Stimulated activated CD4-positive, alpha-beta T cell treated with anti-CD3 and anti-CD28 coated beads, Interleukin-15, amount 100 ng/mL, for 24 hours (primary cell): ENCODE measurements around the gene KPNA5.
A peak's percentile ranks its signal among the peaks of the same experiment; 100 is the strongest.
"Not testable (repeated sequence)": the region's sequence is repeated elsewhere in the genome, so short reads cannot be mapped to it uniquely, and the experiment has no call there.

Source experiments
- DNase-seq: peaks from one replicate; pipeline ENCODE4 v3.0.0-alpha.2; 2020

The KPNA5 gene

DNA sequence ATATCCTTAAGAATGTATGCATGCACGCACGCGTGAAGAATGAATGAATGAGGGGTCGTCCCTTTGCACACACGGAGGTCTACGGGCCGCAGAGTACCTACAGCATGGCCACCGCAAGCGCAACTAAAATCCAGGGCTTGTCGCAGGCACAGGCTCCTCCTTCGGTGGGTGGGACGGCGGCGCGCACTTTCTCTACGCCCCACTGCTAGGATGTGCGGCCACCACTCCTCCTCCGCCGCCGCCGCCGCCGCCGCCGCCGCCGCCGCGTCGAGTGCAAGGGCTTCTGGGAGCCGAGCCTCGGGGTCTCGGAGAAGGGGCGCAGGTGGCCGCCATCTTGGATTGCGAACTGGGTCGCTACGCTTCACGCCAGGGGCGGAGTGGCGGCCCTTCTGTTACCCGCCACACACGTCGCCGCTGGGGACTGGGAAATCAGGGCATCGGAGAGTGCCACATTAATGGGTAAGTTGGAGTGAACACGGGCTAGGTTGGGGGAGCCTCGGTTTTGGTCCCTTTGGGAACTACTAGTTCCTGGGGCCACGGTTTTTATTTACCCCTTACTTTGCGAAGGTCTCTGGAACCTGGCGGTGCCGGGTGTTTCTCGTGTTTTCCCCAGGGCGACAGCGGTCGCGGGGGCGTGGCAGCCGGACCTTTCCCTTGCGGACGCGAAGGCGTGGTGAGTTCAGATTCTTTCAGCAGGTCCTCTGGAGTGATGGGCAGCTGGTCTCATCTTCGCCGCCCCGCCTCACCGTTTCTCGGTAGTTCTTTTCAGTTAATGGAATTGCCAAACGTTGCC lies at the start of gene KPNA5:
Gene KPNA5, plus strand, starts transcription at position 332 of the 793 bp plus-strand sequence. Its CDS starts 124 bp downstream, at position 456.
- DNase-seq = peak; percentile 94

DNA sequence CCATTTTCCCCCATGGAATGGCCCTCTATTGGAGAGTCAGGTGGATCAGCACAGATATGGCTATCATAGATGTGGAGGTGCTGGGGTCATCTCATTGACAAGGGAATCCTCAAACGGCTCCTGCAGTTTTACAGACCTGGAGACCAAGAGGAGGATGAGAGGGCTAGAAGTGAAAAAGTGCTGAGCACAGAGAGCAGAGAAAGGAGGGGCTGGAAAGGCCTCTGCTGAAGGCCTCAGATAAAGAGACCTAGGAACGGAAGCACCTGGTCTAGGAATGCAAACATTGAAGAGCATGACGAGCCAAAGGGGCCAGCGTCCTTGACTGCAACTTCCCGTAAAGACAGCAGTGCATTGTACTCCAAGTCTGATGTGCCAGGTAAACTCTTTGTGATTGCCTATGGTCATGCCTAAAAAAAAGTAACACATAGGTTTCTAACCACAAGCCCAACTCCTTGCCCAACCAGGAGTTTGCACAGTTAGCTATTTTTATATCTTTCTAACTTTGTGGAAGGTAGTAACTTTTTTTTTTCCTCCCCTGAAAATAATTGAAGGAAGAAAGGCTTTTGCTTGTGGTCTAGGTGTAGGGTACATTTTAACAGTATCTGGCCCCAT lies 49.5 kb upstream of the KPNA5 start:
- no peak for DNase-seq

DNA sequence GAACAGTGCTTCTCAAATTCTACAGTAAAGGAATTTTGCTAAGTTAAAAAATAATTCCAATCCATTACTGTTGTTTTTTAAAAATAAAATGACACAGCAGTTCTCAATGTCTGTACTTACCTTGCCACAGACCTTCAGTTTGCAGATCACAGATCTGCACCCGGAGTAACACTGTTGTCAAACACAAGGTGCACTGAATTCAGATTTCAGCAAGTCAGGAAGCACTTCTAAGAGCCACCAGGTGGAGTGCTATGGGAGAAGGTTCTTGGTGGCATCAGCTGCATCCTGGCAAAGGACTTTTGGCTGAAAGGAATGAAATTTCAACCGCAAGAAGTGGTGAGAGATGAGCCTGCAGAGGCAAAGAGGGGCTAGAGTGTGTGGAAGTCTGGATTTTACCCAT lies 47.3 kb upstream of the KPNA5 start:
- no peak for DNase-seq

DNA sequence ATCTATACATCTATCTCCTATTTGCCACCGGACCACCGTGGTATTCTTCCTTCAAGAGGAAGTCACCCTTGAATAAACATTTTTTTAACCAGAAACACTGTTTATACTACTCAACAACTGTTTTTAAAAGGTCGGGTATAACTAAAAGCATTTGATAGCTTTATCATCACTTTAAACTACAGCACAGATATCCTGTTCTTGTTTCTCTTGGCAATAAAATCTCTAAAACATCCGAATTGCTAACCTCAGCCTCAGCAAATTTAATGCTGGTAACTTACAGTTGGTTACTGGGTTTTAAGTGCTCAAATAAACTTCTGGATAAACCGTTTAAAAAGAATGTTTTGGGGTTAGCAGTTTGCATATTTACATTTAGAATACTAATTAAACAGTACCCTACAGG lies 32.9 kb upstream of the KPNA5 start:
- no peak for DNase-seq

DNA sequence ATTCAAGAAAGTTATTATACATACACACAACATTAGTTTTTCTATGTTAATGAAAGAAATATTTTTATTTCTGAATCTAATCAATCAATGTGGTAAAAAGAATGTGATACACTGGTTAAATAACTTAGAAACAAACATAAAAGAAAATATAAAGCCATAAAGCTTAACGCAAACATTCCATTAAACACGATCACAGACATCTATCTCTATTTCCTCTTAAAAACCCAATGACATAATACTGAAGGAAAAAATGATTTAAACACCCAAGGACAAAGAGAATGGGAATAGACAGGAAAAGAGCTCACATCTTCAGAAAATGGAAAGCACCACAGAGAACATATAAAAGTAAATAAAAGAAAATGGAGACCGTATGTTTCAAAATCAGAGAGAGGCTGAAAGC lies 31.9 kb upstream of the KPNA5 start:
- DNase-seq = no peak

DNA sequence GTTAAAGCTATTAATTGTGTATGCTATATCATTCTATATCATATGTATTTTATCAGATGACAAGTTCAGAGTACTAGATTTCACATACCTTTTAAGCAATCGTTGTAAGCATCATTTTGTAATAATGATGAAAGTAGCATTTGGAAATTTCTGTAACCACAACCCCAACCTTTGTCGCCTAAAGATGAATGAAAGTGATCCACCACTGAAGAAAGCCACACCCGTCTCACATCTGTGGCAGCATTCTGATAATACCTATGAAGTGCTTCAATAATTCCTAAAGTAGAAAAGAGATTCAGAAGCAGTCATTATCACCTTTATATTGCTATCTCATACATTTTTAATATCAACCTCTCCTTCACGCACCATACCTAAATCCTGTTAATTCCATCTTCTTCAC lies 29.1 kb upstream of the KPNA5 start:
- no peak for DNase-seq

DNA sequence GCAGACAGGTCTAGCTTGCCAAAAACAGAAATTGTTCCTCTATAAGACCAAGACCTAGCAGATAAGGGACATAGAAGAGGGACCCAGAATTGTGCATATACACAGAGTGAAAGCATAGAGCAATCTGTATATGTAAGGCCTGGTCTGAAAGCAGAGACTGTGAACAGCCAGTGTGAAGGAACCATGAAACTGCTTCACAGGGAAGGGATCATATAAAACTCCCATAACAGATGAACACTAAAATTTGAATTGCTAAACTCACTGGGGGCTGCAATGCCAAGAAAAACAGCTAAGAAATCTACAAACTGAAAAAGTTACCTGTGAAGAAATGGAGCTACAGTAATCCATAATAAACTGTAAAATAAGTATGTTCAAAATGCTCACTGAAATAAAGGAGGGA lies 19.4 kb upstream of the KPNA5 start:
- no peak for DNase-seq

DNA sequence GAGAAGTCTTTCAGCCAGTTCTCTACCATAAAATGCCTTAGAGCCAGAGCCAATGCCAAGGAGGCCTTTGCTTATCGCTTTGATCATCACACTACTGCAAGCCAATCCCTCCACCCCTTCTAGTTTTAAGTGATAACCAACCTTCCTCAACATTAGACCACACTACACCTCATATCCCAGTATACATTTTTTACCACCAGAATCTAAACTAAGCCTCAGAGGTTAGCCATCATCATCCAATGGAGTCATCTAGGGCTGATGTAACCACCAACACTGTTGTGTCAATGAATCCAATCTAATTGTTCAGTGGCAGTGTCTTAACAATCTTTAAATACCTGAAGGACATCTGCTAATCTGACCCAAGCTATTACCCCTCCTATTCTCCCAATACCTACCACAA lies 18.8 kb upstream of the KPNA5 start:
- DNase-seq = no peak

DNA sequence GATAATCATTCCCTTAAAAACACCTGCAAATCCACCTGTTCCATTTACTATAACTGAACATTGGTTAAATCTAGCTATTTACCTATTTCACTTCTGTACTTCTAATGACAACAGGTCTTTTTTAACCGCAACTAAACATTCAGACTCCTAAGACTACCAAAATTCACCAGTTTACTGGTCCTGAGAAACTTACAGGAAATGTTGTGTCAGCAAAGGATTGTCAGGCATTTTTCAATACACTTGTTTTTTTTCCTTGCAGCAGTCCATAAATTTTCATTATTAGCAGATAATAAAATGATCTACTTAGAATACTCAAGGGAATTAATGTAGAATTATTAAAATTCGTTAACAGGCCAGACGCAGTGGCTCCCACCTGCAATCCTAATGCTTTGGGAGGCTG lies 17.7 kb upstream of the KPNA5 start:
- no peak for DNase-seq

DNA sequence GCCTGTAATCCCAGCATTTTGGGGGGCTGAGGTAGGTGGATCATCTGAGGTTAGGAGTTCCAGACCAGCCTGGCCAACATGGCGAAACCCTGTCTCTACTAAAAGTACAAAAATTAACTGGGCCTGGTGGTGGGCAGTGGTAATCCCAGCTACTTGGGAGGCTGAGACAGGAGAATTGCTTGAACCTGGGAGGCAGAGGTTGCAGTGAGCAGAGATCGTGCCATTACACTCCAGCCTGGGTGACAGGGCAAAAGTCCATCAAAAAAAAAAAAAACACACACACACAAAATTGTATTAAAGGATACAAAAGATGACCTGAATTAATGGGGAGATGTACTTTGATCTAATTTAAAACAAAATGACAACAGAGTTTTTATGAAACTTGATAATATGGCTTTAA lies 16.8 kb upstream of the KPNA5 start:
- DNase-seq = not testable (repeated sequence)

DNA sequence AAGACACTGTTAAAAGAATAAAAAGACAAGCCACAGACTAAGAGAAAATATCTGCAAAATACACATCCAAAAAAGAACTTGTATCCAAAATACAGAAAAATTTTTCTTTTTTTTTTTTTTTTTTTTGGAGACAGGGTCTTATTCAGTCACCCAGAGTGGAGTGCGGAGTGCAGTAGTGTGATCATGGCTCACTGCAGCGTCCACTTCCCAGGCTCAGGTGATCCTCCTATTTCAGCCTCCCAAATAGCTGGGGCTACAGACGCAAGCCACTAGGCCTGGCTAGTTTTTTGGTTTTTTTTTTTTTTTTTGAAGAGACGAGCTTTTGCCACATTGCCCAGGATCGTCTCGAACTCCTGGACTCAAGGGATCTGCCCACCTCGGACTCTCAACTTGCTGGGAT lies 15.5 kb upstream of the KPNA5 start:
- DNase-seq = no peak

DNA sequence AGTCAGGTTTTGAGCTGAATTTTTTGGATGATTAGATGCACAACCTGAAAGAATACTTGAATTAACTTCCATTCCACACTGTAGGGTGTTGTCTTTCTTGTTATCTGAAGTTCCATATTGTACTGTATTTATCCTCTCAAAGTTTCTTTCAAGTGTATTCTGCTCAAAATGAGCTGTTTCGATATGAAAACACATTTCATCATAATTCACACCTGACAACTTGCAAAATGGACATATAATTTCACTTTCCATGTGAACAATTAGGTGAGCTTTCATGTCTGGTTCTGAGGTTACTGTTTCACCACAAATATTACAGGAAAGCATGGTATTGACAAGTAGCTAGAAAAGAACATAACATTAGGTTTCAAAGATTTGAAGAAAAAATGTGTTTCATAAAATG lies 14.1 kb upstream of the KPNA5 start:
- no peak for DNase-seq

DNA sequence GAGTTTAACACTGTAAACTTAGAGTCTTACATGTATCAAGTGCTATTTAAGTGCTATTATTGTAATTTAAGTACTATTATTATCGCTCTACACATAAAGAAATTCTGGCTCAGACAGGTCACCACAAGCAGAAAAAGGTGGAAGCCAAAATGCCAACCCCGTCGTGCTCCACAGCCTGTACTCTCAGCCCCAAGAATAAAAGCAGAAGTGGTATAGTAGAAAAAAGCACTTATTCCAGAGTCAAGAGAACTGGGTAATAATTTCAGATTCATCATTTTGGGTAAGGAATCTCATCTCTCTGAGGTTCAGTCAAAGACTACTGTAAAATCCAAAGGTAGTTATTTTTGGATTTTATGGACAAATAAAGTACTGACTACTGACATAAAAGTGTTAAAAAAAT lies 13.4 kb upstream of the KPNA5 start:
- no peak for DNase-seq

DNA sequence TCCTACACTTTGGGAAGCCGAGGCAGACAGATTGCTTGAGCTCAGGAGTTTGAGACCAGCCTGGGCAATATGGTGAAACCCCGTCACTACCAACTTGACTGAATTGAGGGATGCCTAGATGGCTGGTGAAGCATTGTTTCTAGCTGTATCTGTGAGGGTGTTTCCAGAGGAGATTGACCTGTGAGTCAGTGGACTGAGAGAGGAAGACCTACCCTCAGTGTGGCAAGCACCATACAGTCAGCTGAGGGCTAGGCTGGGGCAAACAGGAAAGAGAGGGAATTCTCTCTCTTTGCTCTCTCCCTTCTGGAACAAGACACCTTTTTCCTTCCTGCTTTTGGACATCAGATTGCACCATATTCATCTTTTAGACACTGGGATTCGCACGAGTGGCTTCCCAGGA lies 8.7 kb upstream of the KPNA5 start:
- no peak for DNase-seq

DNA sequence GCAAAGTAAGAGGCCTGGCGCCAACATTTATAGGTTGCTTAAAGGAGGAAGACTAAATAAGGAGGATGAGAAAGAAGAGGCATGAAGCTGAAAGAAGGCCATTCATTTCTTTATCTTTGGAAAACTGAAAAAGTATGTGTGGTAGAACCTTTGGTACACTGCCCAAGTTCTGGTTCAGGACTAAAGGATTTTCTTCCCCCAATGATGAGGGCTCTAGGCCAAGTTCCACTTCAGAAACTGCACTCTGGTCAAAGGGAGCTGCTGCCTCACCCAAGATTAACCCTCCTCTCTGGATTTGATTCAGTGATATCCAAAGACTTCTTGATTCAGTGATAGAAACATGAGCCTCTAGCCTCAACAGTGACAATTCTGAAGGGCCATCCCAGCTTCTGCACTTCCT lies 5.0 kb upstream of the KPNA5 start:
- no peak for DNase-seq

DNA sequence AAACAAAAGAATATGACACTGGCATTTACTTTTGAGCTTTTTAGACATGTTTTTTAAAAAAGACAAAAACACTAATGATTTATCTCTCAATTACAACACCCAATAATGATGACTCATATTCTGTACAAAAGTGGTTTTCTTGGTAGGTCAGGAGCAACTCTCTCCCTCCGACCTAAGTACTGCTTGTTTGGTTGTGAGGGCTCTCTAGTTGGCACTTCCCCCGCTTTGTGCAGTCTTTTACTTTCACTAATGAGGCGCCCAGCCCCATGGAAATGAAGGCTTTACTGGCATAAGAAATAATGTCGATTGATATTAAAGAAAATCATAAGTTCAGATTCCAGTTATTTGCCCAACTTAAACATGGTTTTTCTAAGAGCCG lies 1.3 kb downstream of the KPNA5 start:
- peak; percentile 40 for DNase-seq

DNA sequence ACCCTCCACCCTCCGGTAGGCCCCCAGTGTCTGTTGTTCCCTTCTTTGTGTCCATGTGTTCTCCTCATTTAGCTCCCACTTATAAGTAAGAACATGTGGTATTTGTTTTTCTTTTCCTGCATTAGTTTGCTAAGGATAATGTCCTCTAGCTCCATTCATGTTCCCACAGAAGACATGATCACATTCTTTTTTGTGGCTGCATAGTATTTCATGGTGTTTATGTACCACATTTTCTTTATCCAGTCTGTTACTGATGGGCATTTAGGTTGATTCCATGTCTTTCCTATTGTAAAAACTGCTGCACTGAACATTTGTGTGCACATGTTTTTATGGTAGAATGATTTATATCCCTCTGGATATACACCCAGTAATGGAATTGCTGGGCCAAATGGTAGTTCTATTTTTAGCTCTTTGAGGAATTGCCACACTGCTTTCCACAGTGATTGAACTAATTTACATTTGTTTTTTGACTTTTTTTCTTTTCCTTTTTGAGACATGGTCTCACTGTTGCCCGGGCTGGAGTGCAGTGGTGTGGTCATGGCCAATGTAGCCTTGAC lies 4.5 kb downstream of the KPNA5 start:
- no peak for DNase-seq

DNA sequence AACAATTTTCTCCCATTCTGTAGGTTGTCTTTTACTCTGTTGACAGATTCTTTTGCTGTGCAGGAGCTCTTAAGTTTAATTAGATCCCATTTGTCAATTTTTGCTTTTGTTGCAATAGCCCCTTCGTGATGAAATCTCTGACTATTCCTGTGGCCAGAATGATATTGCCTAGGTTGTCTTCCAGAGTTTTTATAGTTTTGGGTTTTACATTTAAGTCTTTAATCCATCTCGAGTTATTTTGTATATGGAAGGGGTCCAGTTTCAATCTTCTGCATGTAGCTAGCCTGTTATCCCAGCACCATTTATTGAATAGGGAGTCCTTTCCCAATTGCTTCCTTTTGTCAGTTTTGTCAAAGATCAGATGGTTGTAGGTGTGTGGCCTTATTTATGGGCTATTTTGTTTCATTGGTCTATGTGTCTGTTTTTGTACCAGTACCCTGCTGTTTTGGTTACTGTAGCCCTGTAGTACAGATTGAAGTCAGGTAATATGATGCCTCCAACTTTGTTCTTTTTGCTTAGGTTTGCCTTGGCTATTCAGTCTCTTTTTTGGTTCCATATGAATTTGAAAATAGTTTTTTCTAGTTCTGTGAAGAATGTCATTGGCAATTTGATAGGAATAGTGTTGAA lies 5.6 kb downstream of the KPNA5 start:
- DNase-seq = not testable (repeated sequence)

DNA sequence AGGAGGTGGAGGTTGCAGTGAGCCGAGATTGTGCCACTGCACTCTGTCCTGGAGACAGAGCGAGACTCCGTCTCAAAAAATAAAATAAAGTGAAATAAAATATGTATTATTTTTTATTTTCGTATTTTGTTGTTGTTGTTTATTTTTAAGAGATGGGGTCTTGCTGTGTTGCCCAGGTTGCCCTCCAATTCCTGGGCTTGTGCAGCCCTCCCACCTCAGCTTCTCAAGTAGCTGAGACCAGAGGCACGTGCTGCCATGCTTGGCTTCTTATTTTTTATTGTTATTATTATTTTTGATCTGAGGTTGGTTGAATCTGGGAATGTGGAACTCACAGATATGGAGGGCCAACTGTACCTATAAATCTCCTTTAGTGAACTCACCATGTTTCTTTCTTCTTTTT lies 10.1 kb downstream of the KPNA5 start:
- DNase-seq = no peak

DNA sequence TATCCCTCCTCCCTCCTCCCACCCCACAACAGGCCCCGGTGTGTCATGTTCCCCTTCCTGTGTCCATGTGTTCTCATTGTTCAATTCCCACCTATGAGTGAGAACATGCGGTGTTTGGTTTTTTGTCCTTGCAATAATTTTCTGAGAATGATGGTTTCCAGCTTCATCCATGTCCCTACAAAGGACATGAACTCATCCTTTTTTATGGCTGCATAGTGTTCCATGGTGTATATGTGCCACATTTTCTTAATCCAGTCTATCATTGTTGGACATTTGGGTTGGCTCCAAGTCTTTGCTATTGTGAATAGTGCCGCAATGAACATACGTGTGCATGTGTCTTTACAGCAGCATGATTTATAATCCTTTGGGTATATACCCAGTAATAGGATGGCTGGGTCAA lies 11.9 kb downstream of the KPNA5 start:
- DNase-seq = not testable (repeated sequence)

DNA sequence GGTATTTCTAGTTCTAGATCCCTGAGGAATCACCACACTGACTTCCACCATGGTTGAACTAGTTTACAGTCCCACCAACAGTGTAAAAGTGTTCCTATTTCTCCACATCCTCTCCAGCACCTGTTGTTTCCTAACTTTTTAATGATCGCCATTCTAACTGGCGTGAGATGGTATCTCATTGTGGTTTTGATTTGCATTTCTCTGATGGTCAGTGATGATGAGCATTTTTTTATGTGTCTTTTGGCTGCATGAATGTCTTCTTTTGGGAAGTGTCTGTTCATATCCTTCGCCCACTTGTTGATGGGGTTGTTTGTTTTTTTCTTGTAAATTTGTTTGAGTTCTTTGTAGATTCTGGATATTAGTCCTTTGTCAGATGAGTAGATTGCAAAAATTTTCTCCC lies 12.3 kb downstream of the KPNA5 start:
- not testable (repeated sequence) for DNase-seq

DNA sequence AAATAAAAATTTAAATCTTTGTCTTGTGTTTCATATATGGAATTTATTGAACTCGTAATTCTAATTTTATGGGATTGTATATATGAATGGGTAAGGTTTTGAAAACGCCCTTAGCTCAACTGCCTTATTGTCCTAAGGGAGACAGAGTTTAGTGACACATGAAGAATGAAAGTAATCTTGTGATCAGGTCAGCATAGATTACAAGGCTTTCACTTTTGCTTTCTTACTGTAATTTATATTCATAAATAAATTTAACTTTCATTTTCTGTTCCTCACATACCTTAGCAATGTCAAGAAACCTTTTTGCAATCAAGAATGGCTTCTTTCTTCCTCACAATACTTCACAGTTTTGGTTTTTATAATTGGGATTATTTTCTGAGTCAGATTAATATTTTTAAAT lies 14.4 kb downstream of the KPNA5 start:
- DNase-seq = no peak

DNA sequence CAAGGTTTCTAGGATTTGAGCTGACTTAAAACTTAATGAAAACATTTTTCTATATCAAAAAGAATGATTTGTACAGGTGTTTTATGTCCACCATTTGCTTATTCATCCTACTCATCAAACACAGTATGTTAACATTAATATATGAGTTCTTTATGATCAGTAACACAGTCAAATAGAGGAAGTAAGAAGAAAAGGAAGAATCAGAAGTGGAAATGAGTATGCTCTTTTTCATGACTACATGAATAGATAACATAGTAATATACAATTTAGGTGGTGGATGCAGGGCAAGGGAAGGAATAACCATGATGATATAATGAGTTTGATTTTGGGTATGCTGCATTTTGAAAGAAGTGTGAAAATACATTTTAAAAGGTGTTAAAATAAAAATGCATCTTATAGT lies 16.5 kb downstream of the KPNA5 start:
- DNase-seq = no peak

DNA sequence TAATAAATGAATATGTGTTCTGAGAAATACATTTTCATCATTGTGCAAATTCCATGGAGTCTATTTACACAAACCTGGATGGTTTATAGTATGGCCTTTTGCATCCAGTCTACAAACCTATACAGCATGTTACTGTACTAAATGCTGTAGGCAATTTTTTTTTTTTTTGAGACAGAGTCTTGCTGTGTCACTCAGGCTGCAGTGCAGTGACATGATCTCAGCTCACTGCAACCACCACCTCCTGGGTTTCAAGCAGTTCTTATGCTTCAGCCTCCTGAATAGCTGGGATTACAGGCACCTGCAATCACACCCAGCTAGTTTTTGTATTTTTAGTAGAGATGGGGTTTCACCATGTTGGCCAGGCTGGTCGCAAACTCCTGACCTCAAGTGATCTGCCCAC lies 22.9 kb downstream of the KPNA5 start:
- not testable (repeated sequence) for DNase-seq
